Neural cell (in vitro differentiated cells): ENCODE results near the gene MTHFD1L. TPM values are rescaled to one million over a fixed set of nuclear protein-coding genes. Genes with fewer than 3 reads are reported as not detected.

ENCODE experiments used
- H2AFZ ChIP-seq: fragments of 200-600, 300-800 bp; sonication (generic), shearing (Covaris generic); 2 replicates; pipeline ENCODE4 v1.6.0; 2014; ENCODE audit warnings: low read depth, mild to moderate bottlenecking, antibody characterized with exemption, low read length, moderate library complexity
- H3F3A ChIP-seq: fragments of 200-600 bp; shearing (Covaris generic); 2 replicates; pipeline ENCODE4 v1.6.1; 2016; ENCODE audit warnings: mild to moderate bottlenecking, moderate library complexity, mixed read lengths, antibody characterized with exemption, low read length; ENCODE audit not compliant: insufficient read depth, poor library complexity, severe bottlenecking
- H3K27ac ChIP-seq: fragments of 200-600, 300-800 bp; sonication (generic), shearing (Covaris generic); 2 replicates; pipeline ENCODE4 v1.5.1; 2014; ENCODE audit warnings: mild to moderate bottlenecking, low read length, moderate library complexity
- H3K27me3 ChIP-seq: fragments of 300-800, 200-600 bp; sonication (generic), shearing (Covaris generic); 2 replicates; pipeline ENCODE4 v1.6.0; 2014; ENCODE audit warnings: mild to moderate bottlenecking, low read depth, low read length, moderate library complexity; ENCODE audit not compliant: insufficient read depth
- H3K36me3 ChIP-seq: fragments of 300-800, 200-600 bp; sonication (generic), shearing (Covaris generic); 2 replicates; pipeline ENCODE4 v1.5.1; 2014; ENCODE audit warnings: mild to moderate bottlenecking, antibody characterized with exemption, low read length, moderate library complexity; ENCODE audit not compliant: insufficient read depth
- H3K4me2 ChIP-seq: fragments of 300-800, 200-600 bp; sonication (generic), shearing (Covaris generic); 2 replicates; pipeline ENCODE4 v1.6.0; 2014; ENCODE audit warnings: mild to moderate bottlenecking, low read length
- H3K4me3 ChIP-seq: fragments of 300-800, 200-600 bp; sonication (generic), shearing (Covaris generic); 2 replicates; pipeline ENCODE4 v1.5.1; 2014; ENCODE audit warnings: mild to moderate bottlenecking, low read length, moderate library complexity
- H3K79me2 ChIP-seq: fragments of 200-600 bp; shearing (Covaris generic); replicated peaks from 2 replicates; pipeline ENCODE4 v1.6.0; 2014; ENCODE audit warnings: mild to moderate bottlenecking, low read length, moderate library complexity; ENCODE audit not compliant: insufficient read depth
- H3K9ac ChIP-seq: fragments of 300-800, 200-600 bp; sonication (generic), shearing (Covaris generic); 2 replicates; pipeline ENCODE4 v1.6.1; 2016; ENCODE audit warnings: mild to moderate bottlenecking, low read length, mixed read lengths
- H3K9me2 ChIP-seq: fragments of 200-600 bp; shearing (Covaris generic); 2 replicates; pipeline ENCODE4 v1.6.1; 2016; ENCODE audit warnings: mild to moderate bottlenecking, low read length, mixed read lengths; ENCODE audit not compliant: insufficient read depth
- H3K9me3 ChIP-seq: fragments of 200-600, 300-800 bp; sonication (generic), shearing (Covaris generic); 2 replicates; pipeline ENCODE4 v1.6.1; 2016; ENCODE audit warnings: mild to moderate bottlenecking, mixed run types, low read length, moderate library complexity, mixed read lengths
- H4K20me1 ChIP-seq: fragments of 200-600 bp; shearing (Covaris generic); 2 replicates; pipeline ENCODE4 v1.6.1; 2016; ENCODE audit warnings: mild to moderate bottlenecking, mixed run types; ENCODE audit not compliant: insufficient read depth
- EP300 ChIP-seq: fragments of 450-650 bp; conservative IDR thresholded peaks from 2 replicates; pipeline ENCODE4 v1.6.1; 2014; ENCODE audit warnings: antibody characterized with exemption, mild to moderate bottlenecking, moderate library complexity; ENCODE audit not compliant: poor library complexity, severe bottlenecking
- EZH2 ChIP-seq: fragments of 200-600, 300-800 bp; shearing (Covaris generic), sonication (generic); IDR thresholded peaks from 2 replicates; pipeline ENCODE4 v1.6.1; 2014; ENCODE audit warnings: antibody characterized with exemption, low read length, borderline replicate concordance, mild to moderate bottlenecking; ENCODE audit not compliant: insufficient read depth, poor library complexity, severe bottlenecking
- MXI1 ChIP-seq: fragments of 450-650 bp; conservative IDR thresholded peaks from 2 replicates; pipeline ENCODE4 v1.6.1; 2014; ENCODE audit warnings: antibody characterized with exemption, mild to moderate bottlenecking; ENCODE audit not compliant: poor library complexity, severe bottlenecking
- POLR2AphosphoS5 ChIP-seq: IDR thresholded peaks from 2 replicates; pipeline ENCODE4 v1.6.1; 2012
- RAD21 ChIP-seq: fragments of 450-650 bp; conservative IDR thresholded peaks from 2 replicates; pipeline ENCODE4 v1.6.1; 2014; ENCODE audit warnings: antibody characterized with exemption, mild to moderate bottlenecking, moderate library complexity
- SMC3 ChIP-seq: fragments of 450-650 bp; conservative IDR thresholded peaks from 2 replicates; pipeline ENCODE4 v1.6.1; 2014; ENCODE audit warnings: antibody characterized with exemption, mild to moderate bottlenecking, moderate library complexity; ENCODE audit not compliant: poor library complexity
- TAF1 ChIP-seq: IDR thresholded peaks from 2 replicates; pipeline ENCODE4 v1.6.1; 2012; ENCODE audit warnings: low read depth
- polyA plus RNA-seq: library from polyadenylated mRNA; depleted of rRNA; stranded (reverse); fragments of >200 nt; gene quantifications from 2 replicates; pipeline ENCODE4 v1.2.3, GENCODE V29; 2014
- TF ChIP-seq, protein P1 (sequence below): fragments of 450-650 bp; IDR thresholded peaks from 2 replicates; pipeline ENCODE4 v1.5.1; 2014; ENCODE audit warnings: antibody characterized with exemption, mild to moderate bottlenecking, moderate library complexity; ENCODE audit not compliant: poor library complexity, severe bottlenecking
- TF ChIP-seq, protein P2 (sequence below): IDR thresholded peaks from 2 replicates; pipeline ENCODE4 v1.6.1; 2012; ENCODE audit warnings: borderline replicate concordance

The MTHFD1L gene
- polyA plus RNA-seq, 1 donor from 2014 or later, result 6.3 TPM

DNA sequence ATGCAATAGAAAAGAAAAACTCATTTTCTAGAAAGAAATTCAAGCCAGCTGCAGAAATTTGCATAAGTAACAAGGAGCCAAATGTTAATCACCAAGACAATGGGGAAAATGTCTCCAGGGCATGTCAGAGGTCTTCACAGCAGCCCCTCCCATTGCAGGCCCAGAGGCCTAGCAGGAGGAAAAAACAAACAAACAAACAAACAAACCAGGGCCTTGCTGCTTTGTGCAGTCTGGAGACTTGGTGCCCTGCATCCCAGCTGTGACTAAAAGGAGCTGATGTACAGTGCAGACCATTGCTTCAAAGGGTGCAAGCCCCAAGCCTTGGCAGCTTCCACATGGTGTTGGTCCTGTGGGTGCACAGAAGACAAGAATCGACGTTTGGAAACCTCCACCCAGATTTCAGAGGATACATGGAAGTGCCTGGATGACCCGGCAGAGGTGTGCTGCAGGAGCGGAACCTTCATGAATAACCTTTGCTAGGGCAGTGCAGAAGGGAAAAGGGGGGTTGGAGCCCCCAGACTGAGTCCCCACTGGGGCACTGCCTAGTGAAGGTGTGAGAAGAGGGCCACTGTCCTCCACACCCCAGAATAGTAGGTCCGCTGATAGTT, 263.4 kb downstream of the MTHFD1L start:
- Histone ChIP-seq H3K4me3 (no peak overlapping the region), H3K4me2 (no peak overlapping the region), H3F3A (no peaks in the 10 kb centered on the region), H3K9ac (no peak overlapping the region), H4K20me1 (no peaks in the 10 kb centered on the region), H3K27me3 (no peaks in the 10 kb centered on the region), H3K36me3 (no peaks in the 10 kb centered on the region), H3K79me2 (no peaks in the 10 kb centered on the region), H3K9me3 (no peaks in the 10 kb centered on the region), H3K9me2 (no peaks in the 10 kb centered on the region), H3K27ac (no peak overlapping the region), H2AFZ (no peak overlapping the region)
- TF ChIP-seq TAF1 (no peak), EP300 (no peak), RAD21 (no peak), POLR2AphosphoS5 (no peak), MXI1 (no peak), SMC3 (no peak), EZH2 (no peak)
- TF ChIP-seq, protein P1, sequence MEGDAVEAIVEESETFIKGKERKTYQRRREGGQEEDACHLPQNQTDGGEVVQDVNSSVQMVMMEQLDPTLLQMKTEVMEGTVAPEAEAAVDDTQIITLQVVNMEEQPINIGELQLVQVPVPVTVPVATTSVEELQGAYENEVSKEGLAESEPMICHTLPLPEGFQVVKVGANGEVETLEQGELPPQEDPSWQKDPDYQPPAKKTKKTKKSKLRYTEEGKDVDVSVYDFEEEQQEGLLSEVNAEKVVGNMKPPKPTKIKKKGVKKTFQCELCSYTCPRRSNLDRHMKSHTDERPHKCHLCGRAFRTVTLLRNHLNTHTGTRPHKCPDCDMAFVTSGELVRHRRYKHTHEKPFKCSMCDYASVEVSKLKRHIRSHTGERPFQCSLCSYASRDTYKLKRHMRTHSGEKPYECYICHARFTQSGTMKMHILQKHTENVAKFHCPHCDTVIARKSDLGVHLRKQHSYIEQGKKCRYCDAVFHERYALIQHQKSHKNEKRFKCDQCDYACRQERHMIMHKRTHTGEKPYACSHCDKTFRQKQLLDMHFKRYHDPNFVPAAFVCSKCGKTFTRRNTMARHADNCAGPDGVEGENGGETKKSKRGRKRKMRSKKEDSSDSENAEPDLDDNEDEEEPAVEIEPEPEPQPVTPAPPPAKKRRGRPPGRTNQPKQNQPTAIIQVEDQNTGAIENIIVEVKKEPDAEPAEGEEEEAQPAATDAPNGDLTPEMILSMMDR, result no peak
- TF ChIP-seq, protein P2, sequence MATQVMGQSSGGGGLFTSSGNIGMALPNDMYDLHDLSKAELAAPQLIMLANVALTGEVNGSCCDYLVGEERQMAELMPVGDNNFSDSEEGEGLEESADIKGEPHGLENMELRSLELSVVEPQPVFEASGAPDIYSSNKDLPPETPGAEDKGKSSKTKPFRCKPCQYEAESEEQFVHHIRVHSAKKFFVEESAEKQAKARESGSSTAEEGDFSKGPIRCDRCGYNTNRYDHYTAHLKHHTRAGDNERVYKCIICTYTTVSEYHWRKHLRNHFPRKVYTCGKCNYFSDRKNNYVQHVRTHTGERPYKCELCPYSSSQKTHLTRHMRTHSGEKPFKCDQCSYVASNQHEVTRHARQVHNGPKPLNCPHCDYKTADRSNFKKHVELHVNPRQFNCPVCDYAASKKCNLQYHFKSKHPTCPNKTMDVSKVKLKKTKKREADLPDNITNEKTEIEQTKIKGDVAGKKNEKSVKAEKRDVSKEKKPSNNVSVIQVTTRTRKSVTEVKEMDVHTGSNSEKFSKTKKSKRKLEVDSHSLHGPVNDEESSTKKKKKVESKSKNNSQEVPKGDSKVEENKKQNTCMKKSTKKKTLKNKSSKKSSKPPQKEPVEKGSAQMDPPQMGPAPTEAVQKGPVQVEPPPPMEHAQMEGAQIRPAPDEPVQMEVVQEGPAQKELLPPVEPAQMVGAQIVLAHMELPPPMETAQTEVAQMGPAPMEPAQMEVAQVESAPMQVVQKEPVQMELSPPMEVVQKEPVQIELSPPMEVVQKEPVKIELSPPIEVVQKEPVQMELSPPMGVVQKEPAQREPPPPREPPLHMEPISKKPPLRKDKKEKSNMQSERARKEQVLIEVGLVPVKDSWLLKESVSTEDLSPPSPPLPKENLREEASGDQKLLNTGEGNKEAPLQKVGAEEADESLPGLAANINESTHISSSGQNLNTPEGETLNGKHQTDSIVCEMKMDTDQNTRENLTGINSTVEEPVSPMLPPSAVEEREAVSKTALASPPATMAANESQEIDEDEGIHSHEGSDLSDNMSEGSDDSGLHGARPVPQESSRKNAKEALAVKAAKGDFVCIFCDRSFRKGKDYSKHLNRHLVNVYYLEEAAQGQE, result no peak

DNA sequence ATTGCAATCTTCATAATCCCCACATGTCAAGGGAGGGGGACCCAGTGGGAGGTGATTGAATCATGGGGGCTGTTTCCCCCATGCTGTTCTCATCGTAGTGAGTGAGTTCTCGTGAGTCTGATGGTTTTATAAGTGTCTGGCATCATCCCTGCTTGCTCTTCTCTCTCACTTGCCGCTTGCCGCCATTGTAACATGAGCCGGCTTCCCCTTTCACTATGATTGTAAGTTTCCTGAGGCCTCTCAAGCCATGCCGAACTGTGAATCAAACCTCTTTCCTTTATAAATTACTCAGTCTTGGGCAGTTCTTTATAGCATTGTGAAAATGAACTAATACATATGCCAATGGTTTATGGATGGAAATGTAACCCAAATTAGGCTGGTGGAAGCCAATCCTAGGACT, 264.8 kb downstream of the MTHFD1L start:
- H3K27ac ChIP-seq, result no peak overlapping the region
- H3K27me3 ChIP-seq, result no peaks in the 10 kb centered on the region
- H3F3A ChIP-seq, result no peaks in the 10 kb centered on the region
- no peak for TF ChIP-seq EZH2
- no peak for TF ChIP-seq EP300
- TF ChIP-seq, protein P2, result no peak
- TF ChIP-seq TAF1, result no peak
- no peak for TF ChIP-seq POLR2AphosphoS5
- TF ChIP-seq SMC3, result no peak
- TF ChIP-seq MXI1, result no peak
- TF ChIP-seq, protein P1, result no peak
- TF ChIP-seq RAD21, result no peak
- no peak overlapping the region for H2AFZ ChIP-seq
- no peaks in the 10 kb centered on the region for H4K20me1 ChIP-seq
- H3K9me2 ChIP-seq, result no peaks in the 10 kb centered on the region
- H3K4me3 ChIP-seq, result no peak overlapping the region
- H3K9me3 ChIP-seq, result no peaks in the 10 kb centered on the region
- no peaks in the 10 kb centered on the region for H3K79me2 ChIP-seq
- H3K36me3 ChIP-seq, result no peaks in the 10 kb centered on the region
- no peak overlapping the region for H3K9ac ChIP-seq
- no peak overlapping the region for H3K4me2 ChIP-seq
